ENCODE measurements around the gene BCL2L12. TPM values are rescaled to one million over a fixed set of nuclear protein-coding genes. Genes with fewer than 3 reads are reported as not detected.

The BCL2L12 gene
- total RNA-seq, 1 experiment from 2014 or later = 93.9 TPM

DNA sequence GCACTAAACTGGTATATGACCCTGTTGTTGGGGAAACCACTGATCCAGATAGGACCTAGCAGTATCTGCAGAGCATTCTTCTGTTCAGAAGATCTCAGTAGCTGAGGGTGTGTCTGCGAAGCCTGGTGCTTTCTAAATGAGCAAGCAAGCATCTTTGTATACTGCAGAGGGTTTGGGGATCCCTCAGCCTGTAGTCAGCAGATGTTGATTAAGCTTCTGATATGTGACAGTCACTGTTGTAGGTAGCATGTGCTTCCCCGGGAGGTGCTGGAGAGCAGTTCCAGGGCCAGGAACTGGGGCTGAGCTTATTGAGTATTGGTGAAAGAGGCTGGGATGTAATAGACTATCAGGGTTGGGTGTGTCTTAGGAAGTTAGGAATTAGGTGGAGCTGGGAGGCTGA is 22.3 kb upstream of the BCL2L12 start (continued):
- no peak for TF ChIP-seq SP1 (IDR thresholded peaks at IDR 0.05; ENCODE audit: low read depth)
- TF ChIP-seq TCF7L2 (IDR thresholded peaks at IDR 0.05; ENCODE audit: borderline replicate concordance, extremely low read depth, insufficient read depth, insufficient read length) = no peak
- TF ChIP-seq EZH2phosphoT487 (IDR thresholded peaks at IDR 0.05; ENCODE audit: borderline replicate concordance) = no peak

GRCh38 chr19:49645592-49645991 is 20.1 kb upstream of the BCL2L12 start:
- Histone ChIP-seq H3K9me3 (ENCODE audit: control insufficient read depth in 1 of 2, insufficient read depth in 1 of 2, low read depth in 1 of 2, low read length in 2 of 2) (no peaks in the 10 kb centered on the region), H3K4me3 (replicated peaks in 1 of 2; ENCODE audit: low read depth in 1 of 2, low read length in 2 of 2) (no peak overlapping the region), H2AFZ (ENCODE audit: low read depth, low read length, poor library complexity, severe bottlenecking) (no peak overlapping the region), H4K20me1 (ENCODE audit: insufficient read depth) (no peaks in the 10 kb centered on the region), H3K27me3 (ENCODE audit: insufficient read depth, low read length) (no peaks in the 10 kb centered on the region), H3K4me1 (ENCODE audit: control insufficient read depth in 1 of 2, insufficient read depth in 2 of 2, low read length in 2 of 2) (peaks cover 6 to 15% of the 10 kb centered on the region in 2 experiments), H3K4me2 (ENCODE audit: low read length) (no peak overlapping the region), H3K9me2 (ENCODE audit: insufficient read depth) (no peaks in the 10 kb centered on the region), H3K27ac (ENCODE audit: low read depth, low read length) (no peak overlapping the region), H3K9ac (ENCODE audit: low read length) (no peak overlapping the region), H3K36me3 (ENCODE audit: control insufficient read depth in 1 of 2, insufficient read depth in 2 of 2, low read length in 2 of 2) (peaks cover 23 to 25% of the 10 kb centered on the region in 2 experiments; a peak in 3 of 4 replicates), H3K79me2 (ENCODE audit: insufficient read depth, low read length) (peaks cover 80% of the 10 kb centered on the region)
- ATAC-seq = no peak
- ChIA-PET RAD21 (ENCODE audit: low non-redundant PET in 1 of 2, low total read pairs in 2 of 2, uncharacterized antibody in 2 of 2, unreplicated experiment in 2 of 2) (no interaction called here), CTCF (no interaction called here), POLR2A (interaction anchor here (1.6 kb wide), 1 partner anchor 31 kb away, joined by 3 read pairs; no protein-coding TSS in a partner anchor)
- no TSS peak for BruUV-seq (replicated peaks)
- DNase-seq (ENCODE audit: low read depth, low spot score) = no peak
- TF ChIP-seq SP1 (IDR thresholded peaks at IDR 0.05; ENCODE audit: low read depth) (no peak), MAX (IDR thresholded peaks at IDR 0.05) (no peak), EZH2phosphoT487 (IDR thresholded peaks at IDR 0.05; ENCODE audit: borderline replicate concordance) (no peak), SIN3A (IDR thresholded peaks at IDR 0.05; ENCODE audit: low read depth) (no peak), YY1 (IDR thresholded peaks at IDR 0.05; ENCODE audit: extremely low read depth, insufficient replicate concordance, low read depth, low read length) (no peak), TCF7L2 (IDR thresholded peaks at IDR 0.05; ENCODE audit: borderline replicate concordance, extremely low read depth, insufficient read depth, insufficient read length) (no peak), RAD21 (IDR thresholded peaks at IDR 0.05; ENCODE audit: low read depth) (no peak), ZFX (IDR thresholded peaks at IDR 0.05) (no peak), CTCF (IDR thresholded peaks at IDR 0.05 in 2 of 3, conservative IDR thresholded peaks at IDR 0.05 in 1 of 3; ENCODE audit: borderline replicate concordance in 1 of 3, insufficient read depth in 1 of 3, low read depth in 2 of 3, low read length in 2 of 3) (no peak), ZBTB33 (IDR thresholded peaks at IDR 0.05; ENCODE audit: extremely low read depth, insufficient replicate concordance, low read length) (no peak), EZH2 (IDR thresholded peaks at IDR 0.05) (no peak), POLR2A (IDR thresholded peaks at IDR 0.05; ENCODE audit: borderline replicate concordance, extremely low read depth, insufficient read depth, insufficient read length) (no peak)
- TF ChIP-seq, protein P1, sequence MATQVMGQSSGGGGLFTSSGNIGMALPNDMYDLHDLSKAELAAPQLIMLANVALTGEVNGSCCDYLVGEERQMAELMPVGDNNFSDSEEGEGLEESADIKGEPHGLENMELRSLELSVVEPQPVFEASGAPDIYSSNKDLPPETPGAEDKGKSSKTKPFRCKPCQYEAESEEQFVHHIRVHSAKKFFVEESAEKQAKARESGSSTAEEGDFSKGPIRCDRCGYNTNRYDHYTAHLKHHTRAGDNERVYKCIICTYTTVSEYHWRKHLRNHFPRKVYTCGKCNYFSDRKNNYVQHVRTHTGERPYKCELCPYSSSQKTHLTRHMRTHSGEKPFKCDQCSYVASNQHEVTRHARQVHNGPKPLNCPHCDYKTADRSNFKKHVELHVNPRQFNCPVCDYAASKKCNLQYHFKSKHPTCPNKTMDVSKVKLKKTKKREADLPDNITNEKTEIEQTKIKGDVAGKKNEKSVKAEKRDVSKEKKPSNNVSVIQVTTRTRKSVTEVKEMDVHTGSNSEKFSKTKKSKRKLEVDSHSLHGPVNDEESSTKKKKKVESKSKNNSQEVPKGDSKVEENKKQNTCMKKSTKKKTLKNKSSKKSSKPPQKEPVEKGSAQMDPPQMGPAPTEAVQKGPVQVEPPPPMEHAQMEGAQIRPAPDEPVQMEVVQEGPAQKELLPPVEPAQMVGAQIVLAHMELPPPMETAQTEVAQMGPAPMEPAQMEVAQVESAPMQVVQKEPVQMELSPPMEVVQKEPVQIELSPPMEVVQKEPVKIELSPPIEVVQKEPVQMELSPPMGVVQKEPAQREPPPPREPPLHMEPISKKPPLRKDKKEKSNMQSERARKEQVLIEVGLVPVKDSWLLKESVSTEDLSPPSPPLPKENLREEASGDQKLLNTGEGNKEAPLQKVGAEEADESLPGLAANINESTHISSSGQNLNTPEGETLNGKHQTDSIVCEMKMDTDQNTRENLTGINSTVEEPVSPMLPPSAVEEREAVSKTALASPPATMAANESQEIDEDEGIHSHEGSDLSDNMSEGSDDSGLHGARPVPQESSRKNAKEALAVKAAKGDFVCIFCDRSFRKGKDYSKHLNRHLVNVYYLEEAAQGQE (IDR thresholded peaks at IDR 0.05; ENCODE audit: low read depth) = no peak
- intact Hi-C loops (cut with micrococcal nuclease) = no loop called here
